Left renal cortex interstitium (tissue), 4 donors: Measurements from ENCODE around the gene CPT1B. TPM values are rescaled to one million over a fixed set of nuclear protein-coding genes. Genes with fewer than 3 reads are reported as not detected.
"Not testable (repeated sequence)": the region's sequence is repeated elsewhere in the genome, so short reads cannot be mapped to it uniquely, and the experiment has no call there.

ENCODE experiments used
- DNase-seq, 4 donors: peaks; one replicate each; pipeline ENCODE4 v3.0.0-alpha.2; 2013; ENCODE audit warnings: low read depth in 4 of 4, low spot score in 2 of 4, missing footprints in 1 of 4
- polyA plus RNA-seq, 4 donors: library from polyadenylated mRNA; unstranded; fragments of 120-200 nt; gene quantifications; one replicate each; pipeline ENCODE4 v1.2.1, GENCODE V29; 2013; ENCODE audit not compliant: insufficient read length in 4 of 4

CPT1B gene
- polyA plus RNA-seq: 10 to 100 TPM in 3 of 4 donors, 1 to 10 TPM in 1; 9.8 to 18.5 (median 10.9) TPM

DNA sequence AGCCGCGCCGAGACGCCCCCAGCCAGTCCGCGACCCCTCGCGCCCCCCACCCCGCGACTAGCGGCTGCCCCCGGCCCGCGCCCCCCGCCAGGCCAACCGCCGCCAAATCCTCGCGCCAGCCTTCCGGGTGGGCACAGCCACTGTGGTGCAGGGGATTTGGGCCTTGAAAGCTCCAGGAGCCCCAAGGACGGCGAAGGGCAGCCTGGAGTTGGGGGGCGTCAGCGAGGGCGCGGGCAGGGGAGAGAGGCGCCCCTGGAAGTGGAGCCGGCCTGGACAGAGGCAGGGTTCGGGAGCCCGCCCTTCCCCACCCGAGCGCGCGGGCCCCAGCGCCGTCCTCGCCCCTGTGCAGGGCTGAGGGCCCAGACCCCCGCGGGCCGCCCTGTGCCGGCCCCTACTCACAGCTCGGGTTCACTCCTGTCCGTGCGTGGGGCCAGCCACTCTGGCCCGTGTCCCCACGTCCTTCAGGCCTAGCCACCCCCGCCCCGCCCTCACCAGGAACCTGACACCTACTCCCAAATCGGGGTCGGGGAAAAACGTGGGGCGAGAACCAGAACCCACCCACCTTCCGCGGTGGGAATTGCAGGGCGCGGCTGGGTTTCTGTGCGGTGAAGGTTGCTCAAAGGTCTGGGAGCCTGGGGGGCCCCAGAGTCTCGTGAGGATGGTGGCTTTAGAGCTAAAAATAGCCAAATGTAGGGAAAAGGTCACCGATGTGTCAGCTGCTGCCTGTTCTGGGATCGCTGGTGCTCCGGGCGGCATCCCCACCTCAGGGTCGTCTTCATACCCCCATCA is at the start of gene CPT1B:
Gene CPT1B (minus strand): TSS at position 441 of the 789 bp plus-strand sequence. CDS start 512 bp downstream, outside the sequence.
- DNase-seq: no peak

DNA sequence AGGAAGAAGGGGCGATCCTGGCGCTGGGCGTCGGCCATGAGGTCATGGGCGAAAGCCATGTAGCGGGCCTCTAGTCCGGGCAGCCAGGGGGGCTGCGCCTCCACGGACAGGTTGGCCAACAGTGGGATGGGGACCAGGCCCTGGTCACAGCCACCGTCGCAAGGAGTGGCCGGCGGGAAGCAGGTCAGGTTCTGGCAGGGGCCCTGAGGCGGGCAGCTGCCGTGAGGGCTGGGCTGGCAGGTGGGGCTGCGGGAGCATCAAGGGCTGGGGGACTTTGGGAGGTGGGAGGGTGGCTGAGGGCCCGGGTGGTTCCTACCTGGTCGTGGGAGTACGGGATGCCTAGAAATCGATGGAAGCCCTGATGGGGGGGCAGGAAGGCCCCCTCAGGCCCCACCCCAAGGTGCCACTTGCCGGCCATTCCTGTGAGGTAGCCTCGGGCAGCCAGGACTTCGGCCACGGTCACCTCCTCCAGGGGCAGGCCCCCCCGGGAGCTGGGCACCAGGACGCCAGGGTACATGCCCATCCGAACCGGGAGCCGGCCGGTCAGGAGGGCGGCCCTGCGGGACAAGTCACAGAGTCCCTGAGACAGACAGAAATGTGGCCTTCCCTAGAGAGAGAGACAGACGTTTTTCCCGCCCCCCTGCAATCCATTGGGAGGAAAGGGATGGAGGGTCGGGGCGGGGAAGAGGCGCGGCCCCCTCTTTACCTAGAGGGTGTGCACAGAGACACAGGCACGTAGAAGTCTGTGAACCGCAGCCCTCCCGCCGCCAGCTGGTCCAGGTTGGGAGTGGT is 48.8 kb upstream of the CPT1B start:
- DNase-seq: no peak

DNA sequence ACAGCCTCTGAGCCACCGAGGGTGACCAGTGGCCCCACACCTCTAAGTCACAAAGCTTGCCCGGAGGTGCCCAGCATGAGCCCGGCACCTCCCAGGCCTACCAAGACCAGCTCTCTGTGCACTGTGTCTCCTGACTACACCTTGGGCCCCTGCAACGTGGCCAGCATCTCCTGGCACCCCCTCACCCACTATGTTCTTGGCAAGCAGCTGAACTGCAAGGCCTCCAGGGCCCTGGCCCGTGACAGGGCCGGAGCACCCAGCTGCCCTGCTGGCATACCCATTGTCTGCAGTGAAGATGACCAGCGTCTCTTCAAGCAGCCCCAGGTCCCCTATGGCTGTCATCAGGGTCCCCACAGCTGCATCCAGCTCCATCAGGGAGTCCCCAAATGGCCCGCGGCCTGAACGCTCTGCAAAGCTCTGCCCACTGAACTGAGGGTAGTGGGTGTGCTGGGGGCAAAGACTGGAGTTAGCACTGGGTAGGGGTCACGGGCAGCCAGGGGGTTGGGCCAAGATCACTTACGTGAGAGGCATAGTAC is 48.2 kb upstream of the CPT1B start:
- no peak for DNase-seq

DNA sequence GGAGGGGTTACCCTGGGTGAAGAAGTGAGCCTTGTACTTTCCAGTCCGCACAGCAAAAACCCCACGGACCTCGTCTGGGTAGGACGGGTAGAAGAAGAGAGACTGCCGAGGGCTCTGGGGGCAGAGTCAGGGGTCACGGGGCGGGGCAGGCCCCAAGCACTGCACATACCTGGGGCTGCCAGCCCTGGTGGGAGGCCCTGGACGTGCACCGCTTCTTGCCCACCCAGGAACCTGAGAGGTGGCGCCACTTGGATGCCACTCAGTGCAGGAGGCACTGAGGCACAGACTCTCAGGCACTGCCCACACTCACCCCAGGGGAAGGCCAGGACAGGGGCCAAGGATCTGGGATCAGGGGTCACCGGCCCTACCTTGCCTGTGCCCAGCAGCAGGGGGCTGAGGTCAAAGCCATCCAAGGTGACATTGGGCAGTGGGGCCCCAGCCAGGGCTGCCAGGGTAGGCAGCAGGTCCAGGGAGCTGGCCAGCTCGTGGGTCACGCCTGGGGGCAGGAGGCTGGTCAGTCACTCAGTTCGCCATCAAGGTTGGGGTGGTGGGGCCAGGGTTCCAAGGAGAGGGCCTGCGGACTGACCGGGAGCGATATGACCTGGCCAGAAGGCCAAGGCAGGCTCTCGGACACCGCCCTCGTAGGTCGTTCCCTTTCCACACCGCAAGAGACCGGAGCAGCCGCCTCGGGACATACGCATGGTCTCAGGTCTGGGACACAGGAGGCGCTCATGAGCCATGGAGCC is 47.5 kb upstream of the CPT1B start:
- no peak for DNase-seq

DNA sequence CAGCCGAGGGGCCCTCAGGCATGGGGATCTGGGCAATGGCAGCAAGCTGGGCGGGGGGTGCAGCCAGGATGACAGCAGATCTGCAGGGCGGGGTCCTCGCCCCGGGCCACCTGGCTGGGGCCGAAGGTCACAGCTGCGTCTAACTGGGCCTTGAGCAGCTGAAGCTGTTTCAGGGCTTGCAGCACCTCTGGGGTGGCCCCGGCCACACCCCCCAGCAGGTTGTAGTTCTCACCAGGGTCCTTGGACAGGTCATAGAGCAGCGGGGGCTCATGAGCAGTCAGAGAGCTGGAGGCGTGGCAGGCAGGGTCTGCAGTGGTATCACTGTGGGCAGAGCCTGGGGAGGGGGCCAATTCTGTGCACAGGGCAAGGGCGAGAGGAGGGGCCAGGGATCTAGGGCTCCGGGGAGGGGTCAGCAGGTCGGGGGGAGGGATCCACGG is 46.9 kb upstream of the CPT1B start:
- no peak for DNase-seq

DNA sequence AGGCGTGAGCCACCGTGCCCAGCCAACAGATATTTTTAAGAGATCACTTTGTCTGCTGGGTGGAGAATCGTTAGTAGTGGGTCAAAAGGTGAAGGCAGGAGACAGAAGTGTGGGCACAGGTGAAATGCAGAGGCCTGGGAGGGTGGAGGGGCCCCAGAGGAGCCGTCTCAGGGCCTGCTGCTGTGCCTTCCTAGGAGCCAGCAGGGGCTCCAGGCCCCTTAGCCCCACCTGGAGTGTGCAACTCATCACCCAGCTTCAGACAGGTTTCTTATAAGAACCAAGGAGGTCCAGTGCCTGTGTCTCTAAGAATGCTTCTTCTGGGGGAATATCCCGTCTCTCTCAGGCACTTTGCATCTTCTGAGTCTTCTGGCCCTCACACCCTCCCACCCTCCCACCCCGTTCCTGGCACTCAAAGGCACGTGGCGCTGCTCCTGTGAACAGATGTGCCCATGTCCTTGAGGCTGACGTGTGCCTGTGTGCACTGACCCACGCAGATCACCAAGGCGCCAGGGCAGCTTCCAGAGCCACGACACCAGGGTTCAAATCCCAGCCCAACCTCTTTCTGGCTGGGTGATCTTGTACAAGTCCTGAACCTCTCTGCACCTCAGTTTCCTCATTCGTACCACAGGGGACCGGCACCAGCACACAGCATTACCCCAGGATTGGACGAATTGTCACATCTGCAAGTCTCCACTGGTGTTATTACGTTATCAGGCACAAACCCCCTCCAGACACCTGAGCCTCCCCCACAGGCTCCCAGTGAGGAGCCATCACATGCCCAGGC is 46.3 kb upstream of the CPT1B start:
- DNase-seq: no peak

DNA sequence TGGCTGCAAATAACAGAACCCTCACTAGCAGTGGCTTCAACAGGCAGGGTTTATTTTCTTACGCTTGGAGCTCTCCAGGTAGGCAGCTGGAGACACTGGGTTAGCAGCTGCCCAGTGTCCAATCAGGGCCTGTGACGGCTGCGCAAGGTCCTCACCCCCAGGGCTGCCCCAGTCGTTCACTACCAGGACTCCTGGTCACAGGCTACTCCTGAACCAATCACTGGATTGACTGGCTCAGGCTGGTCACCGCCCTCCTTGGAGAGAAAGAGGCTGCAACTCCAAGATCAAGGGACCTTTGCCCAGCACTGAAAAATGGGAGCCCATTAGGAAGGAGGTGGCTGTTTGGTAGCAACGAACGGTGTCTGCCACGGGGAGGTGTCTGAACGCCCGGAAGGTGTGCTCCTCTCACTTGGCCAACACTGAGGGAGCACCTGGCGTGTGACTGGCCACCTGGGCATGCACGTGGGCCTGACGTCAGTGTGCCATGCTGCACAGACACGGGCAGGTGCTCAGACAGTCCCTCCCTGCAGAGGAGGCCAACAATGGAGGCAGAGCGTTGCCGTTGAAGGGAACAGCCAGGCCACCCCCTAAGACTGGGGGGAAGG is 44.6 kb upstream of the CPT1B start:
- DNase-seq: no peak

DNA sequence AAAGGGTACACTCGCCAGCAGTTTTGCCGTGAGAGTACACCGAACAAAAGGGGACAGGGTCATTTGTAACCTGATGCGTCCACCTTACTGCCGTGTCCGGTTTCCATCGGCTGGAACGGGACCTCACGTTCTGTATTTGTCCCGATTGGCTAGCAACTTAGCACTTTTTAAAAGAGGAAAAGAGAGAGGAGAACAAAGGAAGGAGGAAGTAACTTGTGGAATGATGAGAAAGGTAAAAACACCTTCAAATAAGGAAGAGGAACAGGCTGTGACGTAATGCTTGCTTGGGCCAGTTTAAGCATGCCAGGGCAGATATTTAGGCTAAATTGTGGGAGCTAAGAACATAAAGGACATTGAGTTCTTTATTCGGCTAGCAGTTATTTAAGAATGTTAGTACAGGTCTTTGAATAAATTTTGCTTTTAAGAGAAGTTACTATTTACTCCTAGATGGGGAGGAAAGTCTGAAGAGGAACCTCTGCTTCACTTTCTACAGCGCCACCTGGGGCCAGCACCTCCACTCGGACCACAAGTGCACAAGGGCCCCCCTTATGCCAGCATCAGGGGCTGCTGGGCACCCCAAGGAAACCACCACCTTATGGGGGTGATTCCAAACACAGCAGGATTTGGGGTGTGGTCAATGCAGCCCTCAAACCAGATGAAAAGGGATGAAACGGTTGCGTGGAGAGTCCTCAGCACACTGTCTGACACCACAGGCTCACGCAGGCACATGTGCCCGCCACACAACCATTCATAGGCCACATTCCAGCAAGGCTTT is 43.9 kb upstream of the CPT1B start:
- no peak for DNase-seq

DNA sequence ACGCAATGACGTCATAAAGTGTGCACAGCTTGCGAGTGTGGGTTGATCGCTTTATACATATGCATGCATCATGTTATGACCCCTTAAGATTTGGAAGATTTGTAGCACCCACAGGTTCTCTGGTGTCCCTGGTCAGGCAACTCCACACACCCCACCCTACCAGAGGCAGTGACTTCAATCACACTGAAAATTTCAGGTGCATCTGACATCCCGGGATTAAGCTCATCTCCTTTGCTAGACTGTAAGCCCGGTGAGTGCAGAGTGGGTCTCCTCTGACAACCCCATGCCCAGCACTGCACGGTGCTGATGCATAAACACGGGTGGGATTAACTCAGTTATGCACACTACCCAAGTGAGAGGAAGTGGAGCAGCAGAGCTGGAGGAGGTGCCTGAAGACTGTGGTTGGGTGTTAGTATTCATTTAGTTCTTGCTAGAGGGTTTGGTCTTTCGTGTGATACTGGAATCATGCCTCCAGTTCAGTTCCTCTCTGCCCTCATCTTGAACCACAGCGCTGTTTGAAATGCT is 43.2 kb upstream of the CPT1B start:
- no peak for DNase-seq

DNA sequence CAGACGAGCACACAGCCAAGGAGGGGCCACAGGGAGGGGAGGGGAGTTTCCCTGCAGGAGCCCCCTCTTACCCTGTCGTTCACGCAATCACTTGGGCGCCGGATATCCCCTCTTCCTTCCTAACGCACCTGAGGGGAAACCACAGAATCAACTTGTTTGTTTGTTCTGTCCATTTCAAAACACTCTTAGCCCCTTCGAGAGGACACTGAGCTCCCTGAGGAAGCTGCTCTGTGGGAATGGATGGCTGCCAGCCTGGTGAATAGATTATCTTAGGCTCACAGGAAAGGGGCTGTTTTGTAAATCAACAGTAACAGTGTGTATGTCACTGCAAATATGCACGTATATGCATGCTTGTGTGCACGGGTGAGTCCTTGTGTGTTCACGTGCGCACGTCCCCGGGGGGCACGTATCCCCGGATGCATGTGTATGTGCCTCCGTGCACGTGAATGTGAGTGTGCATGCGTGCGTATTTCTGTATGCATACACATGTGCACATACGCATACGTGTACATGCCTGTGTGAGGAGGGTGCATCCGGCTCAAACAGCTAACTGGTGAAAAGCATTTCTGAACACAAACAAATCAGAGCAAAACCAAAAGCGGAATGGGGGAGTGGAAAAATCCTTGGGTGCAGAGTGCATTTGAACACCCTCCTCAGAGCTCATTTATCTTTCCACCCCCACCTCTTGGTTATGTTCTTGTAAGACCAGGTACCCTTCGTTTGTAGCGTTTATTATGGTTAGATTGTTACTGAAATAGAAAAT is 42.5 kb upstream of the CPT1B start:
- DNase-seq: peak in 2 of 4 donors; percentile 72 to 80

DNA sequence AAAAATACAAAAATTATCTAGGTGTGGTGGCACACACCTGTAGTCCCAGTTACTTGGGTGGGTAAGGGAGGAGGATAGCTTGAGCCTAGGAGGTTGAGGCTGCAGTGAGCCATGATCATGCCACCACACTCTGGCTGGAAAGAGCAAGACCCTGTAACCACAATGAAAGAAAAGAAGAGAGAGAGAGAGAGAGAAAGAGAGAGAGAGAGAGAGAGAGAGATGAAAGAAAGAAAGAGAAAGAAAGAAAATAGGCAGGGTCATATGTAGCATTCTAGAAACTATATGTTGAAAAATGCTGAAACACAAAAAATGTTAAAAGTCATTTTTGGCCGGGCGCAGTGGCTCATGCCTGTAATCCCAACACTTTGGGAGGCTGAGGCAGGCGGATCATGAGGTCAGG is 36.1 kb upstream of the CPT1B start:
- not testable (repeated sequence) for DNase-seq

DNA sequence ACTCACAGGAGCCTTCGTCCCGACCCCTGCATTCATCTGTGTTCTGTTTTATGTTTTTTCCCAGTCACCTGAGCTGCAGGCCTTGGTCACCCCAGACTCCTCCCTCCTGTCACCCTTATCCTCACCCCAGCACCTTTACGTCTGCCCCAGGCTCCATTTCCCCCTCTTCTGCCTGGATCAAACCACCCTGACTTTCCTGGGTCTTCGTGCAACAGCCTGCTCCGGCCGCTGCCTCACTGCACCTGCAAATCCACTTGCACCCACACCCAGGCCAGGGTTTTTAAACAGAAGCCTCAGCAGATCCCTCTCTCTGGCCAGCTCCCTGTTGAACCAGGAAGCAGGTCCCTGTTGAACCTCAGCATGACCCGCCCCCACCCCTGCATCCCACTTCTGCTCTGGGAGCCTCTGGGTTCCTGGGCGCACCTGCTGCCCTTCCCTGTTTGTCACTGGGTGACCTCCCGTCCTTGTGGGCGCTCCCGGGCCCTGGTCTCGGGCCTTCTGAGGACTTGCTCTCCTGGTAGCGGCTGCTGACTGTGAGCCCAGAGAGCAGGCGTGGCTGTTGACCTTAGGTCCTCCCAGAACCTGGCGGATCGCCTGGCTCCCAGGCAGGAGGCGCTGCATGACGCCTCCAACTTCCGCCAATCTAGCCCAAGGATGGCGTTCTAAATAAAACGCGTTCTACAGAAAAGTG is 35.2 kb upstream of the CPT1B start:
- no peak for DNase-seq

DNA sequence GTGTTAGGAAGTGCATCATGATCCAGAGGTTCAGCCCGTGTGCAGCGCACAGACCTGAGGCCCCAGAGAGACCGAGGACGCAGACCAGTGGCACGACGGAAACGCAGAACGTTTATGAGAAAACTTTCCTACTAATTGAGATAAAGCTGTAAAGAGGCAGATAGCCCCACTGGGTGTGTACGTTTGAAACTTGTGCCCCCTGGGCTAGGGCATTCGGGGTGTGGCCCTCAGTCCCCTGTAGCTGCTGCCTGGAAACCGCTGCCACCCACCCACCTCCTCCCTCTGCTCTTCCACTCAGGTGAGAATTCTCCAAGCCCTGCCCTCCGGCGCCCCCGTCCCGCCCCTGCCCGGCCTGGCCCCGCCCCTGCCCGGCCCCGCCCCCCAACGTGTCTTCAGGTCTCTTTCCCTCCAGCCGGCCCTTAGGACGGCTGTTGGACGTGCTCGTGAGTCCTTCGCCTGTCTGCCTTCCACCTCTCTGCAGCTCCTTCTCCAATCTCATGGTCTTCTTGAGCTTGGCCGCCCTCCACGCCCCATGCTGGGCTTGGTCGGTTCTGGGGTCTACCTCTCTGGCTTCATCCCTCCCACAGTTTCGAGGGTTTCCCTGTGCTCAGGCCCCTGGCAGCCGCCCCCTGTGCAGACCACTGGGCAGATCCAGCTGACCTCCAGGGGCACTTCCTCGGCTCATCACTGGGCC is 34.4 kb upstream of the CPT1B start:
- no peak for DNase-seq

DNA sequence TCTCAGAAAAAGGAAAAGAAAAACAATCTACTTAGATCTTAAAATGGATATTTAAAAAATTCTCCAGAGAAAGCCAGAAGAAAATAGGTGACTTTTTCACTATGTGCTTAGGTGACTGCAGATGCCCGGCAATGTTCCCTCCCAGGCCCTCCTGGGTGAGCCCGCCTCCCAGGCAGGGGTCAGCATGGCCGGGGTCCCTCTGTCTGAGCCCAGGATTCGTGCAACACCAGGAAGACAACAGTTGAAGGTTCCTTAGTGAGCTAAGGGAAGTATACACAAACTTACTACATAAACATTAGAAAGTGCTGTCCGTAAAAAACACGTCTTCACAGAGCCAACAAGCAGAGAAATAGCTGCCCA is 33.9 kb upstream of the CPT1B start:
- DNase-seq: no peak

DNA sequence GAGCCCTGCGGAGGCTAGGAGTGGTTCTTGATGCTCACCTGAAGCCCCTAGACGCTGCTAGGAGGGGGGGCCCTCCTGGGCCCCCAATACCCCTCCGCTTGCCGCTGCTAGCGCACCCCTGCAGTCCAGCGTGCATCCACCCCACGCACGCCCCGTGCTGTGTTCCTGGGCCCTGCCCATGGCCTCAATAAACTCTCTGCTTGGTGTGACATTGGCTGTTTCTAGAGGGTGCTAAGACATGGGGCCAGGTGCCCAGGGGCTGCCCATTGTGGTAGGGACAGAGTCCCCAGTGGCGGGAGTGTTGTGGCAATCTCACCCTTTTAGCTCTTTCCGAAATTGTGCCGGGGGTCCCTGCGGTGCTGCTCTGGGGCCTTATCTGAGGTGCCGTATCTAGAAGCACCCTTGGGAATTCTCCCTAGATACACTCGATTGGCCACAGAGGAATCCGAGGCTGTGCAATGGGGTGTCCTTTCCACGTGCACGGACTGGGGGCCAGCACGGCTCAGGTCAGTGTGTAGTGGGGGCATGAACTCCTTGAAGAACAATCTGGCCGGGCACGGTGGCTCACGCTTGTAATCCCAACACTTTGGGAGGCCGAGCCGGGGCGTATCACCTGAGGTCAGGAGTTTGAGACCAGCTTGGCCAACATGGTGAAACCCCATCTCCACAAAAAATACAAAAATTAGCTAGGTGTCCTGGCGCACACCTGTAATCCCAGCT is 33.3 kb upstream of the CPT1B start:
- no peak for DNase-seq

DNA sequence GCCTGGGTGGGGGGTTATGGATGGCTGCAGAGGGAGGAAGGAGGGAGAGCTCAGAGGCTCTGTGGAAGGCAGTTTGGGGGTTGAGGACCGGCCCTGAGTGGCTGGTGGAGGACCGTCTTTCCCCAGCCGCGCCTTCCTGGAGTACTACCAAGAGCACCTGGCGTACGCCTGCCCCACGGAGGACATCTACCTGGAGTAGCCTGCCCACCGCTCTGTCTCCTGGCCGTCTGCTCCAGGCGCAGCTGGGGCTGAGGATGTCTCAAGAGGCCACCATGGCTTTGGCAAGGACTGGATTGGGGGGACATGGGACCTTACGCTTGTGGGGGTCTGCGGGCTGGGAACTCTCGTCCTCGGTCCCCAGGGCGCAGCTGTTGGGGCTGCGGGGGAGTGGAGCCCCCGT is 32.4 kb upstream of the CPT1B start:
- DNase-seq: no peak
